ENCODE data around the gene PINK1. TPM values are rescaled to one million over a fixed set of nuclear protein-coding genes. Genes with fewer than 3 reads are reported as not detected.

Gene PINK1
- total RNA-seq, 1 donor from 2014 or later: 3.4 TPM

DNA sequence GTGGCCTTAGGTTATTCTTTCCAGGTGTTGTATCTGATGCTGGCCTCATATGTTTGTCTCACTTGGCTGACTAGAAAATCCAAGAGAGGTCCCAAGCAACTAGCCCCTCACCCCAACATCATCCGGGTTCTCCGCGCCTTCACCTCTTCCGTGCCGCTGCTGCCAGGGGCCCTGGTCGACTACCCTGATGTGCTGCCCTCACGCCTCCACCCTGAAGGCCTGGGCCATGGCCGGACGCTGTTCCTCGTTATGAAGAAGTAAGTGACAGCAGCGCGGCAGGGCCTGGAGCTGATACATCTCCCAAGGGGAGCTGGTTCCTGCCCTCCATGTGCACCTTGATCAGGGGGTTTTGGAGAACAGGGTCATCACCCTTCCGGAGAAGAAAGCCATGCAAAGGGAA lies 11.2 kb downstream of the PINK1 start:
- DNase-seq (no peak), ATAC-seq (ENCODE audit: low read depth) (no peak)
- ChIA-PET CTCF (no interaction called here), POLR2A (no interaction called here)
- TF ChIP-seq, protein P1, sequence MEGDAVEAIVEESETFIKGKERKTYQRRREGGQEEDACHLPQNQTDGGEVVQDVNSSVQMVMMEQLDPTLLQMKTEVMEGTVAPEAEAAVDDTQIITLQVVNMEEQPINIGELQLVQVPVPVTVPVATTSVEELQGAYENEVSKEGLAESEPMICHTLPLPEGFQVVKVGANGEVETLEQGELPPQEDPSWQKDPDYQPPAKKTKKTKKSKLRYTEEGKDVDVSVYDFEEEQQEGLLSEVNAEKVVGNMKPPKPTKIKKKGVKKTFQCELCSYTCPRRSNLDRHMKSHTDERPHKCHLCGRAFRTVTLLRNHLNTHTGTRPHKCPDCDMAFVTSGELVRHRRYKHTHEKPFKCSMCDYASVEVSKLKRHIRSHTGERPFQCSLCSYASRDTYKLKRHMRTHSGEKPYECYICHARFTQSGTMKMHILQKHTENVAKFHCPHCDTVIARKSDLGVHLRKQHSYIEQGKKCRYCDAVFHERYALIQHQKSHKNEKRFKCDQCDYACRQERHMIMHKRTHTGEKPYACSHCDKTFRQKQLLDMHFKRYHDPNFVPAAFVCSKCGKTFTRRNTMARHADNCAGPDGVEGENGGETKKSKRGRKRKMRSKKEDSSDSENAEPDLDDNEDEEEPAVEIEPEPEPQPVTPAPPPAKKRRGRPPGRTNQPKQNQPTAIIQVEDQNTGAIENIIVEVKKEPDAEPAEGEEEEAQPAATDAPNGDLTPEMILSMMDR (IDR thresholded peaks at IDR 0.05): no peak
- H3K27me3 Mint-ChIP-seq: no peaks in the 10 kb centered on the region
- no peak overlapping the region for H3K27ac Mint-ChIP-seq
- H3K36me3 Mint-ChIP-seq (ENCODE audit: low read depth): peaks cover 23% of the 10 kb centered on the region
- H3K4me1 Mint-ChIP-seq: peaks cover 3% of the 10 kb centered on the region
- intact Hi-C loops (cut with micrococcal nuclease): no loop called here
- H3K4me3 Mint-ChIP-seq: no peak overlapping the region
- H3K9me3 Mint-ChIP-seq: no peaks in the 10 kb centered on the region

GRCh38 chr1:20645414-20645813 lies 12.2 kb downstream of the PINK1 start:
- ATAC-seq (ENCODE audit: low read depth) (no peak), DNase-seq (no peak)
- TF ChIP-seq, protein P1 (IDR thresholded peaks at IDR 0.05): no peak
- peaks cover 32% of the 10 kb centered on the region for H3K36me3 Mint-ChIP-seq (ENCODE audit: low read depth)
- no peaks in the 10 kb centered on the region for H3K9me3 Mint-ChIP-seq
- no peak overlapping the region for H3K27ac Mint-ChIP-seq
- intact Hi-C loops (cut with micrococcal nuclease): no loop called here
- no peak overlapping the region for H3K4me3 Mint-ChIP-seq
- ChIA-PET POLR2A (no interaction called here), CTCF (interaction anchor here (1.5 kb wide), 1 partner anchor 12 kb away, joined by 6 read pairs; the partner anchor contains the start of gene PINK1)
- H3K4me1 Mint-ChIP-seq: peaks cover under 1% of the 10 kb centered on the region
- H3K27me3 Mint-ChIP-seq: no peaks in the 10 kb centered on the region

DNA sequence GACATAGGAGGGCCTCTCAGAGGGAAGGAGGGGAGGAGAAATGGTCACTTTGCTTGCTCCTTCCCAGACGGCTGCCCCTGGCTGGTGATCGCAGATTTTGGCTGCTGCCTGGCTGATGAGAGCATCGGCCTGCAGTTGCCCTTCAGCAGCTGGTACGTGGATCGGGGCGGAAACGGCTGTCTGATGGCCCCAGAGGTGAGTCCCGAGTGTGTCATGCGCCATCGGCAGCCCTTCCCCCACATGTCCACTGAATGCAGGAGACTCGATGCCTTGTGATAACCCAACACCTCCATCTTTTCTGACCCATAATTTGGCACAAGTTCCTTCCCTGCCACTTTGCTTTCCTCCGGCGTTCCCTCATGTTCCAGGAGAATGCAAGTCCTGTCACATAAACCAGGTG lies 15.2 kb downstream of the PINK1 start:
- Mint-ChIP-seq H3K27me3 (no peaks in the 10 kb centered on the region), H3K27ac (no peak overlapping the region), H3K9me3 (no peaks in the 10 kb centered on the region), H3K4me3 (no peak overlapping the region), H3K4me1 (no peaks in the 10 kb centered on the region), H3K36me3 (ENCODE audit: low read depth) (peaks cover 58% of the 10 kb centered on the region)
- ATAC-seq (ENCODE audit: low read depth): no peak
- ChIA-PET POLR2A (no interaction called here), CTCF (no interaction called here)
- DNase-seq: no peak
- TF ChIP-seq, protein P1 (IDR thresholded peaks at IDR 0.05): no peak
- intact Hi-C loops (cut with micrococcal nuclease): no loop called here

DNA sequence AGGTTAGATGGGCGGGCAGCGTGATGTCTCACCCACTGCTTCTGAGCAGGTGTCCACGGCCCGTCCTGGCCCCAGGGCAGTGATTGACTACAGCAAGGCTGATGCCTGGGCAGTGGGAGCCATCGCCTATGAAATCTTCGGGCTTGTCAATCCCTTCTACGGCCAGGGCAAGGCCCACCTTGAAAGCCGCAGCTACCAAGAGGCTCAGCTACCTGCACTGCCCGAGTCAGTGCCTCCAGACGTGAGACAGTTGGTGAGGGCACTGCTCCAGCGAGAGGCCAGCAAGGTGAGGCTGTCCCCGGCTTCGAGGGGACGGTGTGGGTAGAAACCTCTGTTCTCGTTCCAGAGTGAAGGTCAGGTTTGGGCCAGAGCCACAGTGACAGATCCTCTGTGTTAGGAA lies 15.7 kb downstream of the PINK1 start:
- ATAC-seq (ENCODE audit: low read depth): no peak
- ChIA-PET POLR2A (no interaction called here), CTCF (no interaction called here)
- intact Hi-C loops (cut with micrococcal nuclease): no loop called here
- no peak overlapping the region for H3K4me3 Mint-ChIP-seq
- no peaks in the 10 kb centered on the region for H3K27me3 Mint-ChIP-seq
- H3K27ac Mint-ChIP-seq: no peak overlapping the region
- no peaks in the 10 kb centered on the region for H3K9me3 Mint-ChIP-seq
- no peak for DNase-seq
- H3K36me3 Mint-ChIP-seq (ENCODE audit: low read depth): peaks cover 63% of the 10 kb centered on the region
- TF ChIP-seq, protein P1 (IDR thresholded peaks at IDR 0.05): no peak
- no peaks in the 10 kb centered on the region for H3K4me1 Mint-ChIP-seq

- Mint-ChIP-seq H3K36me3 (ENCODE audit: low read depth) (peaks cover 85% of the 10 kb centered on the region), H3K27me3 (no peaks in the 10 kb centered on the region), H3K4me3 (no peak overlapping the region), H3K4me1 (no peaks in the 10 kb centered on the region), H3K9me3 (no peaks in the 10 kb centered on the region), H3K27ac (no peak overlapping the region)
- POLR2A ChIA-PET: no interaction called here
- intact Hi-C loops (cut with micrococcal nuclease): no loop called here
- CTCF ChIA-PET: no interaction called here
- DNase-seq (no peak), ATAC-seq (ENCODE audit: low read depth) (no peak)
- TF ChIP-seq, protein P1 (IDR thresholded peaks at IDR 0.05): no peak
These were observed 19.0 kb downstream of the PINK1 start for GRCh38 chr1:20652300-20652699.

All from activated B cell treated with CpG ODN at 0.5 μM for 24 hours (primary cell).